SK-MEL-5 (cell line): ENCODE results near the gene DIMT1. TPM values are rescaled to one million over a fixed set of nuclear protein-coding genes. Genes with fewer than 3 reads are reported as not detected.

Experiments used
- DNase-seq: peaks from one replicate; pipeline ENCODE4 v3.0.0-alpha.2; 2016; ENCODE audit warnings: low read depth, low spot score
- in situ Hi-C: cut with HindIII; loops from 2 replicates; pipeline ENCODE4 v1.10.0; 2016; ENCODE audit warnings: low sequenced_read_pairs, high pct_unique_total_duplicates, low pct_unique_long_range_greater_than_20kb
- polyA plus RNA-seq, 2 experiments: library from polyadenylated mRNA; depleted of rRNA; stranded (reverse); fragments of >200 nt; gene quantifications; 2 replicates each; pipeline ENCODE4 v1.2.3, GENCODE V29; 2015
- total RNA-seq: library from RNA; depleted of rRNA; stranded (reverse); fragments of >200 nt; shearing (Covaris generic); gene quantifications from 2 replicates; pipeline ENCODE4 v1.2.3, GENCODE V29; 2014; rRNA removed

DIMT1 gene
- total RNA-seq: 55.7 and 60.3 TPM in 2 replicates
- polyA plus RNA-seq (2015; cell fraction: cytosol; rRNA removed): 37.5 and 51.5 TPM in 2 replicates
- polyA plus RNA-seq (2015; cell fraction: nucleus; rRNA removed): 57.1 and 58.3 TPM in 2 replicates

- in situ Hi-C loops: no loop called here
- DNase-seq: peak; percentile 98
These were observed at the start of gene DIMT1 for GRCh38 chr5:62403411-62404250. TSS of gene DIMT1 (minus strand) at chr5:62403905. CDS start at chr5:62403772, 133 bp downstream.

GRCh38 chr5:62450259-62450658, 46.6 kb upstream of the DIMT1 start:
- no peak for DNase-seq
- in situ Hi-C loops: no loop called here

- in situ Hi-C loops: no loop called here
- no peak for DNase-seq
These were observed 44.8 kb upstream of the DIMT1 start for GRCh38 chr5:62448528-62448927.

GRCh38 chr5:62432621-62433064, 28.9 kb upstream of the DIMT1 start:
- DNase-seq: no peak
- in situ Hi-C loops: no loop called here

- in situ Hi-C loops: no loop called here
- no peak for DNase-seq
These were observed 28.3 kb upstream of the DIMT1 start for GRCh38 chr5:62431735-62432620.

- in situ Hi-C loops: no loop called here
- DNase-seq: no peak
These were observed 21.1 kb upstream of the DIMT1 start for GRCh38 chr5:62424763-62425162.

GRCh38 chr5:62421414-62421813, 17.7 kb upstream of the DIMT1 start:
- no peak for DNase-seq
- in situ Hi-C loops: no loop called here

- no peak for DNase-seq
- in situ Hi-C loops: no loop called here
These were observed 15.9 kb upstream of the DIMT1 start for GRCh38 chr5:62419609-62420008.

- in situ Hi-C loops: no loop called here
These were observed 14.9 kb upstream of the DIMT1 start for GRCh38 chr5:62418462-62419076.

GRCh38 chr5:62413711-62414110, 10.0 kb upstream of the DIMT1 start:
- DNase-seq: no peak
- in situ Hi-C loops: no loop called here

More at GRCh38 chr5:62418462-62419076, 14.9 kb upstream of the DIMT1 start:
- DNase-seq: no peak

- DNase-seq: peak; percentile 99
- in situ Hi-C loops: no loop called here
These were observed 9.0 kb upstream of the DIMT1 start, which contains the start of gene IPO11 for GRCh38 chr5:62412549-62413329. TSS of gene IPO11 (plus strand) at chr5:62412763. CDS start at chr5:62437280, 24,517 bp downstream.

GRCh38 chr5:62395210-62395950, 8.3 kb downstream of the DIMT1 start:
- no peak for DNase-seq
- in situ Hi-C loops: no loop called here

- peak; percentile 61 for DNase-seq
These were observed 16.9 kb downstream of the DIMT1 start for GRCh38 chr5:62386824-62387223.

GRCh38 chr5:62385816-62386400, 17.8 kb downstream of the DIMT1 start:
- in situ Hi-C loops: no loop called here

More at GRCh38 chr5:62386824-62387223, 16.9 kb downstream of the DIMT1 start:
- in situ Hi-C loops: no loop called here

GRCh38 chr5:62385131-62385530, 18.6 kb downstream of the DIMT1 start:
- in situ Hi-C loops: no loop called here
- DNase-seq: no peak

More at GRCh38 chr5:62385816-62386400, 17.8 kb downstream of the DIMT1 start:
- no peak for DNase-seq

GRCh38 chr5:62376064-62376463, 27.6 kb downstream of the DIMT1 start:
- in situ Hi-C loops: no loop called here
- no peak for DNase-seq
